ENCODE results near the gene CYGB. TPM values are rescaled to one million over a fixed set of nuclear protein-coding genes. Genes with fewer than 3 reads are reported as not detected.

Gene CYGB
- total and polyA plus RNA-seq, 10 of the 15 experiments (the other 5 are each of a cell fraction or from before 2014, with no cell fraction given) = 0.34 TPM; not detected in 9

GRCh38 chr17:76493505-76494167 lies 43.9 kb downstream of the CYGB start (continued):
- TF ChIP-seq PKNOX1 (IDR thresholded peaks at IDR 0.05) (peak; percentile 57; the same call in 1 of the 2 replicates), NR2C1 (IDR thresholded peaks at IDR 0.05) (no peak), STAT3 (IDR thresholded peaks at IDR 0.05; ENCODE audit: low read depth, low read length) (no peak), JUNB (IDR thresholded peaks at IDR 0.05) (no peak), SIX5 (IDR thresholded peaks at IDR 0.05; ENCODE audit: low read depth, low read length, severe bottlenecking) (no peak), BCL3 (IDR thresholded peaks at IDR 0.05; ENCODE audit: borderline replicate concordance, insufficient read depth, low read depth, low read length, poor library complexity, severe bottlenecking) (no peak), SMAD5 (IDR thresholded peaks at IDR 0.05; ENCODE audit: low read depth) (no peak), RUNX3 (IDR thresholded peaks at IDR 0.05; ENCODE audit: low read length) (peak; percentile 23; the same call in 1 of the 2 replicates), PAX8 (IDR thresholded peaks at IDR 0.05) (no peak), BHLHE40 (IDR thresholded peaks at IDR 0.05; ENCODE audit: borderline replicate concordance in 1 of 2, low read depth in 2 of 2, low read length in 1 of 2) (no peak; a peak in 2 of 4 replicates), CBX5 (IDR thresholded peaks at IDR 0.05; ENCODE audit: low read depth) (no peak), HDGF (IDR thresholded peaks at IDR 0.05) (peak; percentile 76), MLLT1 (IDR thresholded peaks at IDR 0.05) (0 out of 2 replicates have a peak, but pooled peaks have one; percentile 50), POLR2A (IDR thresholded peaks at IDR 0.05; ENCODE audit: low read depth, low read length) (peak; percentile 24), ZBTB40 (IDR thresholded peaks at IDR 0.05; ENCODE audit: borderline replicate concordance) (0 out of 2 replicates have a peak, but pooled peaks have one; percentile 10), ZNF217 (IDR thresholded peaks at IDR 0.05) (no peak), POLR2AphosphoS2 (IDR thresholded peaks at IDR 0.05; ENCODE audit: low read depth, low read length) (no peak), RELB (IDR thresholded peaks at IDR 0.05; ENCODE audit: low read depth) (0 out of 2 replicates have a peak, but pooled peaks have one; percentile 21), USF1 (IDR thresholded peaks at IDR 0.05; ENCODE audit: borderline replicate concordance, extremely low read length, insufficient read depth, low read depth, low read length) (no peak)
